Adrenal gland (tissue), 5 donors: ENCODE measurements around the gene ZNF593OS.

Source experiments
- POLR2A ChIP-seq, 2 donors: fragments of 450-650 bp; IDR thresholded peaks; one replicate each; pipeline ENCODE4 v1.6.1; 2017; ENCODE audit warnings: antibody characterized with exemption in 2 of 2, mild to moderate bottlenecking in 2 of 2, moderate library complexity in 1 of 2
- TF ChIP-seq, protein P1 (sequence below), 6 experiments: fragments of 450-650 bp in 4 of 6; fragments of 200-600 bp in 2 of 6; sonication (generic) in 1 of 6; IDR thresholded peaks; 1 replicate in 5 of 6; 2 replicates in 1 of 6; pipeline versions ENCODE4 v1.5.1 to v1.8.0; 2016 to 2021; ENCODE audit warnings: antibody characterized with exemption in 6 of 6, mild to moderate bottlenecking in 2 of 6, moderate library complexity in 1 of 6
- donor health status: DM: no; HTN: no; CAD: no.

DNA sequence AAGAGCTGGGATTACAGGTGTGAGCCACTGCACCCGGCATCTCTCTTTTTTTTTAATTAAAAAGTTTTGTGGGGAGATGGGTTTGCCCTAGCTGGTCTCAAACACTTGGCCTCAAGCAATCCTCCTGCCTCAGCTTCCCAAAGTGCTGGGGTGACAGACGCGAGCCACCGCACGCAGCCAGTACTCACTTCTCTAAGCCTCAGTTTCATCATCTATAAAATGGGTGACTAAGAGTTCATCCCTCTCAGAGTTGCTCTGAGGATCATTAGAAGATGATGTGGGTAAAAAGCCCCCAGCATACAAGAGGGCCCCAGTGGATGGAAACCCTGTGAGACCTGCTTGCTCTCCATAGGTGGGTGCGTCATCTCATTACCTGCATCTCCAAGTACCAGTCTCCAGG lies 16.2 kb upstream of the ZNF593OS start:
- no peak for TF ChIP-seq POLR2A (IDR thresholded peaks at IDR 0.05)
- TF ChIP-seq, protein P1, sequence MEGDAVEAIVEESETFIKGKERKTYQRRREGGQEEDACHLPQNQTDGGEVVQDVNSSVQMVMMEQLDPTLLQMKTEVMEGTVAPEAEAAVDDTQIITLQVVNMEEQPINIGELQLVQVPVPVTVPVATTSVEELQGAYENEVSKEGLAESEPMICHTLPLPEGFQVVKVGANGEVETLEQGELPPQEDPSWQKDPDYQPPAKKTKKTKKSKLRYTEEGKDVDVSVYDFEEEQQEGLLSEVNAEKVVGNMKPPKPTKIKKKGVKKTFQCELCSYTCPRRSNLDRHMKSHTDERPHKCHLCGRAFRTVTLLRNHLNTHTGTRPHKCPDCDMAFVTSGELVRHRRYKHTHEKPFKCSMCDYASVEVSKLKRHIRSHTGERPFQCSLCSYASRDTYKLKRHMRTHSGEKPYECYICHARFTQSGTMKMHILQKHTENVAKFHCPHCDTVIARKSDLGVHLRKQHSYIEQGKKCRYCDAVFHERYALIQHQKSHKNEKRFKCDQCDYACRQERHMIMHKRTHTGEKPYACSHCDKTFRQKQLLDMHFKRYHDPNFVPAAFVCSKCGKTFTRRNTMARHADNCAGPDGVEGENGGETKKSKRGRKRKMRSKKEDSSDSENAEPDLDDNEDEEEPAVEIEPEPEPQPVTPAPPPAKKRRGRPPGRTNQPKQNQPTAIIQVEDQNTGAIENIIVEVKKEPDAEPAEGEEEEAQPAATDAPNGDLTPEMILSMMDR (IDR thresholded peaks at IDR 0.05): no peak
